Activated CD8-positive, alpha-beta memory T cell treated with anti-CD3 and anti-CD28 coated beads, Interleukin-2, amount 50 U/mL, for 1 hour (primary cell): ENCODE measurements around the gene BAG5.
"Not testable (repeated sequence)": the region's sequence is repeated elsewhere in the genome, so short reads cannot be mapped to it uniquely, and the experiment has no call there.

Experiments used
- DNase-seq: peaks from one replicate; pipeline ENCODE4 v3.0.0-alpha.2; 2020; ENCODE audit errors: extremely low read depth

The BAG5 gene

DNA sequence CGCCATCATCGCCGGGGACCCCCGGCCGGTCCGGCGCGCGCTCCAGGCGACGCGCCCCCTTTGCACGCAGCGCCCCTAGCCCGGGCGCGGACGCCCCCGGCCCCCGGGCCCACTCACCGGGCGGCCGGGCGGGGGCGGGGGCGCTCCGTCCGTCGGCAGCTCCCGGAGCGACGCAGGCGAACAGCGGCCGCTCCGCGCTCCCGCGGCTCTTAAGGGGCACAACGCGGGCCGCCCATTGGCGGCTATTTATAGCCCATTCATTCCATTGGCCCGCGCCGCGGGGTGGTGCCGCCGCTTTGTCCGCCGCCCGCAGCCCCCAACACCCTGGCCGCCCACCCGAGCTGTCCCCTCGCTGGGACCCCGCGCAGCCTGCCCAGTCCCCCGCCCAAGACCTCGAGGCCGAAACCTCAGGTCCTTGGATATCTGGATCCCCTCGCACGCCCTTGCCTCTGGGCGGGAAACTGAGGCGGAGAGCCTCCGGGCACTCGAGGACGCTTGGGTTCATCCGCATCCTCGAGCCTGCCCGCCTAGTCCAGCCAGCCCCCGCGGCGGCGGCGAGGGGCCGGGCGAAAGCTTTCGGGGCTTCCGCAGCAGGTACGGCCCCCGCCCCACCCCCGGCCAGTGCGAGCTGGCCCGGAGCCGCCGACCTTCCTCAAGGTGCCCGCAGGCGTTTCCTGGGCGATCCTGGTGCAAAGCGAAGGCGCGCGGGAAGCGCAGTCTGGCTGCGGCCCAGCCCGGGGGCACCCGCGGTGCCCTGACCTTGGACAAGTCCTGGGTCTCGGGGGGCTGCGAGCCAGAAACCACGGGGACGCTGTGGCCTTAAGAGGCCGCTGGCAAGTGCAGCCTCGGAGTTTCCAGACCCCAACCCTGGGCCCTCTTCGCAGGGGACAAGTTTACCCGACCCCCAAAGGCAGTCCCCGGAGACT, 39.5 kb downstream of the BAG5 start, which contains the start of gene CKB:
CKB (minus strand) TSS at position 182 of the 926 bp plus-strand sequence. CDS start 337 bp downstream, outside the sequence.
- DNase-seq = no peak

DNA sequence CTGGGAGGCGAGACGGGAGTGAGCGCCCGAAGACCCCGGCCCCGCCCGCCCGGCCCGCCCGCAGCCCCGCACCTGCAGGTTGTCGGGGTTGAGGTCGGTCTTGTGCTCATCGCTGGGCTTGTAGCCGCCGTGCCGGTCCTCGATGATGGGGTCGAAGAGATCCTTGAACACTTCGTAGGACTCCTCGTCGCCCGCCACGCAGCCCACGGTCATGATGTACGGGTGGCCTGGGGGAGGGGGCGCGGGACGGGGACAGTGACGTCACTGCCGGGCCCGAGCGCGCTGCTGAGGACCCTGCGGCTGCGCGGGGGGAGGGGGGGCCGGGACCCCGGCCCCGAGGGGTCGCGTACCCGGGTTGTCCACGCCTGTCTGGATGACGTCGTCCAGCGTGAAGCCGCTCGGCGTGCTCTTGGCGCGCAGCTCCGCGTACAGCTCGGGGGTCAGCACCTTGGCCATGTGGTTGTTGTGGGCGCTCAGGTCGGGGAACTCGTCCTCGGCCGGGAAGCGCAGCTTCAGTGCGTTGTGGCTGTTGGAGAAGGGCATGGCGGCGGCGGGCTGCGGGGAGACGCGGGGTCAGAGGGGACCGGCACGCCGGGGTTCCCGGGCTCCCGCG, 40.4 kb downstream of the BAG5 start:
- DNase-seq = no peak

DNA sequence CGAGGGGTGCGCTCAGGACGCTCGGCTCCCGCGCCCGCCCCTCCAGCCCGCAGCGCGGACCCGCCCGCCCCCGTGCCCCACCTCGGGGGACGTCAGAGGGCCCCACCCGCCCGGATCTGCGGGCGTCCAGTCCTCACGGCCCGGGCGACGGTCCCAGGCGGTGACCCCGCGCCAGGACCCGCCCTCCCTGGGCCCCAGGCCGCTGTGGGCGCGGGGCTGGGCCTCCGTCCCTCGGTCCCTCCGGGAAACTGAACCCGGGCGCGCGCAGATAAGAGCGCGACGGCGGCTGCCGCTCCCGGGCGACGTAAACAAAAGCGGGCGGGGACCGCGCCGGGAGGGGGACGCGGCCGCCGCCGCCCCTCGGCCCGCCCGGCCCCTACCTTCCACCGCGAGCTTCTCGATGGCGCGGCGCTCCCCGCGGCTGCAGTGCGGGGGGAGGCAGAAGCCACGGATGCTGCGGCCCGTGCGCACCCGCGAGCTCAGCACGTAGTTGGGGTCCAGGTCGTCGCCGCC, 41.0 kb downstream of the BAG5 start:
- no peak for DNase-seq

DNA sequence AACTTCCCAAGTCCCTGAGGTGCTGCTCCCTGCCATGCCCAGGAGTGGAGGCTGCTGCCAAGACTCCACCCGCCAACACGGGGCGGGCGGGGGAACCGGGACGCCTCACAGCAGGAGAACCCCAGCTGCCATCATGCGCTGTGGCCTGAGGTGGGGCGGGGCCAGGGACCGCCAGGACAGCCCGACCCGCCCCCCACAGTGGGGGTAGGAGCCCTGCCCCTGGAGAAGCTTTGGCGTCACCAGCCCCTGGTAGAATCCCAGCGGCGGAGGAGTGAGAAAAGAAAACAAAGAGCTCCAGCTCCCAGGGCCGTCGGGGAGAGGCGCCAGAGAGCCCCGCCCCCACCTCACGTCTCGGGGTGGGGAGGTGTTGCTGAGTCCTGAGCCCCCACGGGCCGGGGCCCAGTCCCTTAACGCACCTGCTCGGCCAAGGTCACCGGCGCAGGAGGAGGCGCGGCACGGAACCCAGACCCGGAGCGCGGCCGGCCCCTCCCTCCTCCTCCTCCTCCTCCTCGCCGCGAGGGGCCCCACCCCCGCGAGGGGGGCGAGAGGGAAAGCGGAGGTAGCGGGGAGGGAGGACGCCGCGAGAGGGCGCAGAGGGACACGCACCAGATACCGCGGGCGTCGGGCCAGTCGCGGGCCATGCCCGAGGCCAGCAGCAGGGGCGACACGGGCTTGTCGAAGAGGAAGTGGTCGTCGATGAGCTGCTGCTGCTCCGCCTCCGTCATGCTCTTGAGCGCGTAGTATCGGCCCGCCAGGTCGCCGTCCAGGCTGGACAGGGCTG, 41.6 kb downstream of the BAG5 start:
- no peak for DNase-seq

DNA sequence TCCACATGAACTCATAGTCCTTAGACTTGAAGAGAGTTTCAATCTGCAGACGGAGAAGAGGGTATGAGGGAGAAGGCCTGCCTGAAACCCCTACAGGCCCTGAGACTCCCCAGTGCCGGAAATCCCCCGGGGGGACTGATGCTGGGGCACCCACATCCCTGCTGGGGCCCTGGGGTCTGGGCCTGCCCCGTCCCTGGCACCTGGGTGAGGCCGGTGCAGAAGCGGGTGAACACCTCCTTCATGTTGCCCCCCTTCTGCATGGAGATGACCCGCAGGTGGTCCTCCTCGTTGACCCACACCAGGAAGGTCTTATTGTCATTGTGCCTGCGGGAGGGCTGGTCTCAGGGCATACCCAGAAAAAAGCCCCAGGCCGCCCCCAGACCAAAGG, 42.2 kb downstream of the BAG5 start:
- no peak for DNase-seq

DNA sequence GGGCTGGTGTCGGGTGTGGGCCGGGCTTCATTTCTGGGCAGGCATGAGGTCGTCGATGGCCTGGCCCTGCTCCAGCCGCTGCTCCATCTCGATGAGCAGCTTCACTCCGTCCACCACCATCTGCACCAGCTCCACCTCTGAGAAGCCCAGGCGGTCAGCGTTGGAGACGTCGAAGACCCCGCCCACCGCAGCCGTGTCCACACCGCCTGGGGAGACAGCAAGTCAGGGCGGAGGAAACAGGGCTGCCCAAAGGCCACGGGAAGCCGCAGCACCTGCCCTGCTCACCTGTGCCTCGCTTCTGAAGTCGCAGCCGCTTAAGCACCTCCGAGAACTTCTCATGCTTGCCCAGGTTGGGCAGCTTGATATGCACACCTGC, 42.6 kb downstream of the BAG5 start:
- no peak for DNase-seq

DNA sequence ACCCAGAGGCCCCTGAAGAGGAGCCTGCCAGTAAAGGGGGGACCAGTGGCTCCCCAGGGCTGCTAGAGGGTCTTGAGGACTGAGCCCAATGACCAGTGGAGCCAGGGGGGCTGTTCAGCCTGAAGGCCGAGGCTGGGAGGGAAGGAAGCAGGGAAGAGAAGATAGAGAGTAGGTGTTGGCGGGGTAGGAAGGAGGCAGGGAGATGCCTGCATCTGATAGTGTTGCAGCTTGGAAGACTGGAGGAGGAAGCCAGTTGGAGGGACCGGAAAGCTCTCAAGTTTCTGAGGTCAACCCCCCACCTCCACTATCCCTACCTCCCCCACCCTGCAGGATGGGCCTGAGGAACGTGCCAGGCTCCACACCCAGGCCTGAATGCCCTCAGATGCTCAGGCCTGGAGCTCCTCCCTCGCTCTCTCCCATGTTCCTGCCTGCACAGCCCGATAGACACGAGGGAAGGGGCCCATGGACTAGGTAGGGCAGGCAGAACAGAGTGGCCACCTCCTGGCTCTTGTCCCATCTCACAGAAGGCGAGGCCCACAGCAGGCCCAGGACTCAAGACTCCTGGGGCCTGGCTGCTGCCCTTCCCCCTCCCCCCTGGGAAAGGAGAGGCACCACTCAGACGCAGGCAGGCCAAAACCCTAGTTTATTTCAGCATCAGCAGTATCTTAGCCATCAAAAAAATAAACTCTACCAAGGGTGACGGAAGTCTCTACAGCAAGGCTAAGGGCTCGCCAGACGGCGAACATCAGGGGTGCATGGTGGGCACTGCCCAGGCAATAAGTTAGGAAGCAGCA, 43.2 kb downstream of the BAG5 start:
- DNase-seq = no peak

DNA sequence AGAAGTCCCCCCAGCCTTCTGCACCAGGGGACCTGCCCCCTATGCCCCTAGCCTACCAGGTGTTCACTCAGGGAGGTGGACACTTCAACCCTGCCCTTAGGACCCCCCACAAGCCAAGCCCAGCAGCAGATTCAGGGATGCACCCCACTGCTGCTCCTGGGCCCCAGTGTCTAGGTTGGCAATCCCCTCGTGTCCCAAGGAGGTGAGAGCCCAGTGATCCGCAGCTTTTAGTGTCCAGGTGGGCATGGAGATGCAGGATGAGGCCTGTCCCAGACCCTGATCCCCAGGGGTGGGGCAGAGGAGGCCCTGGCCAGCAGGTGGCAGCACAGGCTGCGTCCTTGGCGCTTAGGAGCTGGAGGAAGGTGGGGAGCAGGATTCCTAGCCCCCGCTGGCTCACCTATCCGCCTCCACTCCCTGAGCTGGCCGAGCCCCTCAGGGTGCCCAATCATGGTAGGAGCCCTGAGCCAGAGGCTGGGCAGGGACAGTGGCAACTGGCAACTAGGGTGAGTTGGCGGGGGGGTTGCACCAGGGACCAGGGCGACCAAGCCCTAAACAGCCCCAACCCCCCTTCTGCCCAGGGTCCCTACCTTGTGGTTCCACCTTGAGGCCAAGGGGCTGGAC, 43.9 kb downstream of the BAG5 start:
- no peak for DNase-seq

DNA sequence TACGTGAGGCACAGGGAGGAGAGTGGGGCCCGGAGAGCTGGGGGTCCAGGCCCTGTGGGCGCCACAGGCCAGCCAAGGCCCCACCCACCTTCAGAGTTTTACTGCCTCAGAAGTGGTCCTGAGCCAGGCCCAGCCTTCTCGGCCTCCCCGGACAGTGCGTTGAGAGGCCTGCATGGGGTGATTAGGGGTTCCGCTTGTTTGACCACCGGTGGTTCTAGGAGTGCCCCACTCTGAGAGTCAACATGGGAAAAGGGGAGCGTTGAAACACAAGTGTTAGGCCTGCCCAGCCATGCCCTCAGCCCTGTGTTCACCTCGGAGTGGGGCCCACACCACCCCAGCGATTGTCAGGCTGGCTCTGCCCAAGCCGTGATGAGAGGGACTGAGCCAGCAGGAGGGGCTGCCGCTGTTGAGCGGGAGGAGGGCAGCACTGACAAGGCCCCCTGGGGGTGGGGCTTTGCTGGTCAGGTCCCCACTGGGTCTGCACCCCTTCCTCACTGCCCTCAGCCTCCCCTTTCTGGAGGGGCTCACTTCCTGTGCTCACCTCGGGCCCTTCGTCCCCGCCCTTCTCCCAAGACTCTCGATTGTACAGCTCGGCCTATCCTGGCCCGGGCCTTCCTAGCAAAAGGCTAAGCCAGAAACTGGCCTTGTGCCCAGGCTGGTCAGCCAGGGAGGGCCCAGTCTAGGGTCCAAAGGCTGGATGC, 44.6 kb downstream of the BAG5 start:
- no peak for DNase-seq

DNA sequence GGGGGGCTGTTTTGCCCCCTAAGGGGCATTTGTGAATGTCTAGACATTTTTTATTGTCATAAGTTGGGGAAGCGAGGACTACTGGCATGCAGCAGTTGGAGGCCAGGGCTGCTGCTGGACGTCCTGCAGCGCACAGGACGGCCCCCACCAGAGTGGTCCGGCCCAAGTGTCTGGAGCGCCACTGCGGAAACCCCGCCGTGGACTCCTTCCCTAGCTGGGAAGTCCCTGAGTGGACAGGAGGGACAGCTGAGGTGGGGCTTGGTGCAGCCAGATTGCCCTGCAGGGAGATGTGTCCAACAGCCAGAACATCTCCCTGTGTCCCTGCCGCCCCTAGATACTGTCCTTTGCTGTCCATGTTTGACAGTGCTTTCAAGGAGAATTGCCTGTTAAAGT, 45.3 kb downstream of the BAG5 start:
- no peak for DNase-seq

DNA sequence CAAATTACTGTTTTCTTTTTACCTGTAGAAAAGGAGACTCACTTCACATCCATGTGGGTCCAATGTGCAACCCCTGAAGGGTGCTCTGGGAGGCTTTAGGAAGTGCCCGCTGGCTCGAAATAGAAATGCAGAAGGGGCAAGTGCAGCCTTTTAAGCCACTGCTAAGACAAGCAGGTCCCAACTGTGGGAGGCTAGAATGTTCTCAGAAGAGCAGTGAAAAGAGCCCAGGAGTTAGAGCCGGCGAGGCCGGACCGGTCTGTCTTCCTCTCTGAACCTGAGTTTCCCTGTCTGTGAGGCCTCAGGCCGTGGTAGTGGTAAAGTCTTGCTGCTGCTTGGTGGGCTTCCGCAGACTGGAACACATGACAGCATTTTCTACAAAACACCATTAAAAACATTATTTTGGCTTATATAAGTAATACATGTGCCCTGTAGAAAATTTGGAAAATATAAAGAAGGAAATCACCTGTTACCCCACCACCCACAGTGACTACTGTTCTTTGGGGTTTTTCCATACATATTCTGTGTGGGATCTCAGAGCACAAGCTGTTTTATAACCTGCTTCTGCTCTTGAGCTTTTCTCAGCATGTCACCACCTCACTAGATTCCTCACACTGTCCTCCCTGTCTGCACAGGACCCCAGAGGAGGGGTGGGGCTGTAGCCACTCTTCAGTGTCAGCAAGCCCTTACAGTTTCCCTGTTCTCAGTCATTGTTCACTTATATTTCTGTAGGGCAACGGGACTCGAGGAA, 45.9 kb downstream of the BAG5 start:
- no peak for DNase-seq

DNA sequence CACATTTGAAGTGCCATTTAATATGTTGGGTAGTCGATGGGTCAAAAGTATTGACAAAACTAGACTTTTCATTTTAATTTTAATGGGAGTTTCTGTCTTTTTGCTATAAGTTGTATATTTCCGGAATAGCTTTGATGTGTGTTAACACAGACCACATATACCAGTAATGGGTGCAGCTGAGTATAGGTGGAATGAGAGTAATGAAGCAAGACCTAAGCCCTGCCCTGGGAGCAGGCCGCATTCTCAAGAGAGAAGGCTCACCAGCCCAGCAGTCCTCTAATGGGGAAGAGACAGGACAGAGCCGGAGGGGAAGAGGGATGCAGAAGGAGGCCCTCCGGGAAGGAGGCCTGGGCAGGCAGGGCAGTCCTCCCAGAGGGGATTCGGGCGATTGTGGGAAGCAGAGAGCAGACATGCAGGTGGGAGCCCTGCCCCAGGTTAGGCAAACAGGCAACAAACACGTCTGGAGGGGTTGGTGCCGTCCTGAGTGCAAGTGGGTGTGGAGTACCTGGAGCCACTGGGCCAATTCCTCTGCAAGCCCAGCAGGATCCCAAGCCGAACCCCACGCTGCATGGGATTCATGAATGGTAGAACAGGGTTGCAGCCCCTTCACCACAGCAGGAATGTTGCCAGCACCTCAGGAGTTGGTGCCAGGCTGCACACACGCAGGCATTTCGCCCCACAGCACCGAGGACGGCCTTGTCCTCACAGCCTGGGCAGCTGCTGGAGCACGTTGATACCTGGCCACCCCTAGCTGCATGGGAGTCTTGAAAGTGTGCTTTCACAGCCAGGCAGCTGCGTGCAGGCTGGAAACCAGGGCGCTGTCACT, 47.6 kb downstream of the BAG5 start:
- no peak for DNase-seq

DNA sequence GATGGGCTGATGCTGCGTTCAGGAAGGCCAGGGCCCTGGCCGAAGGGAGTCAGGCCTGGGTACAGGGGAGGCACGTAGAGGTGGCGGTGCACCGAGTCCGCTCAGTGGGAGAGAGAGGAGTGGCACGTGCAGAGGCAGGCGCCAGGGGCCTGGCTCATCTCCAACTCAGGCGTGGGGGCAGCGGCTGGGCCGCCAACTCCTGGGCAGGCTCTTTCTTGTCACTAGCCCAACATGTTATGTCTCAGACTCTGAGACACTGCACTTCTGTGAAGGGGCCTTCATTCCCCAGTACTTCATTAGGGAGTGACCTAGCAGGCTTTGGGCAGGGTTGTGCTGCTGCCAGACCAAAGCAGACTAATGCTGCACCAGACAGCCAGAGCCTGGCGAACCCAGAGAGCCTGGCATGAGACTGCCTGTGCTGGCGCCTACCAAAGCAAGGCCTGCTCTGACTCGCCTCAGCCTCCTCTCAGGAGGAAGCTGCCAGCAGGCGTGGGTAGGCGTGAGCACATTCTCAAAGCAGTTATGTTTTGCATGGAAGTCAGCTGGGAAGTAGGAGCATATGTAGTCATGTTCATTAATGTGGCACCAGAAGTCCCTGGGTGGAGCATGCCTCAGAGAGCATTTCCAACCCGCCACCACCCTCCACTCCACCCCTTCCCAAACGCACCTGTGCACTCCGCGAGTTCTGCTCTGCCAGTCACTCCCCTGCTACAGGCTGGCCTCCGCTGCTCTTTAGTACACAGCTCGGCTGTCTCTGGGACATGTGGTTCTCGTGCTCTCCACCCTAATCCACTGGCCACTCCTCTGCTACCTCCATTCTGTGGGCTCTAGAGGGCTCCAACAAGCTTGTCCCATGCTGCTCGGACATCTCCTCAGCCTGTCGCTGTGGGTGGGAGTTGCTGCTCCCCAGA, 49.5 kb downstream of the BAG5 start:
- no peak for DNase-seq

DNA sequence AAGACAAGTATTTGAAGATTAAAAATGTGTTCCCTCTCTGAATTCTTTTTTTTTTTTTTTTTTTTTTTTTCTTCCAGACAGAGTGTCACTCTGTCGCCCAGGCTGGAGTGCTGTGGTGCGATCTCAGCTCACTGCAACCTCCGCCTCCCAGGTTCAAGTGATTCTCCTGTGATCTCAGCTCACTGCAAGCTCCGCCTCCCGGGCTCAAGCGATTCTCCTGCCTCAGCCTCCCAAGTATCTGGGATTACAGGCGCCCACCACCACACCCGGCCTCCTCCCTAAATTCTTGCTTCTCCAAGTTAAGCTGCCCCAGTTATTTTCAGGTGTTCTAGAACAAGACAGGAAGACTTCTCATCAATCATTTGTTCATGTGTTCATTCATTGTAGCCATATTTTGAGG, 50.3 kb downstream of the BAG5 start:
- not testable (repeated sequence) for DNase-seq

DNA sequence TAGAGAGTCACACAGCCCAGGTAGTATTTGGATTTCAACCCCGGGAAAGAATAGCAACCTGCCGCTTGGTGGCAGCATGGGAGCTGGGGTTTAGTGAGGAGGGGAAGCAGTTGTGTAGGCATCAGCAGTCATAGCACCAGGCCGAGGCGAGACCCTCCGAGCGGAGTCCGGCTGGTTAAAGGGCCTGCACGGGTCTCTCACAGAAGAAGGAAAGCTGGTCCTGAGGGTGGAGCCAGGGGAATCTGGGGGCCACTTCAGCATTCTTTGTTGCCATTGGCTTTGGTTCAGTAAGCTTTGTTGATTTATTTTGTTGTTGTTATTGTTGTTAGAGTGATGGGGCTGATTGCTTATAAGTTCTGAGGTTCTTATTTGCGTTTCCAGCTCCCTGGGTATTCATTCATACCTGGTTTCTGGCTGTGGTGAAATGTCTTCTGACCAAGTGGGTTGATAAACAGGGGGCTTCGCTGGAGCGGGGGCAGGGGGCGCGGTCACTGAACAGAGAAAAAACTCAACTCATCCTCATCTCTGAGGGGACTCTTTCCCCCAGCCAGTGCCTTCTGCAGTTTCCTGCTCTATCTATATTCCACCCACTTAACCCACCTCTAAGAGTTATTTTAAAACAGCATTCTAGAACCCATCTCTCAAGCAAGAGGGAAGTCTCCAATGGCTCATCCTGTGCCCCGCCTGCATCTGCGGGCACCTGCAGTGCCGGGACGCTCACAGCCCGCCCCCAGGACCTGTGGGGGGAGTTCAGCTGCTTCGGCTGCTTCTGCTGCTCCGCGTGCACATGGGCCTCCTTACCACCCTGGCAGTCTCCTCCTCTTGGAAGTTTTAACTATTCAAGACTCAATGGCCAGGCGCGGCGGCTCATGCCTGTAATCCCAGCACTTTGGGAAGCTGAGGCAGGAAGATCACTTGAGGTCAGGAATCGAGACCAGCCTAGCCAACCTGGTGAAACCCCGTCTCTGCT, 51.4 kb downstream of the BAG5 start:
- no peak for DNase-seq
